Glomerular endothelial cell (primary cell): Measurements from ENCODE around the gene STX8. TPM values are rescaled to one million over a fixed set of nuclear protein-coding genes. Genes with fewer than 3 reads are reported as not detected.

Source experiments
- total RNA-seq: library from RNA; depleted of rRNA; stranded (reverse); fragments of >200 nt; gene quantifications from 2 replicates; pipeline ENCODE4 v1.2.3, GENCODE V29; 2015

Gene STX8
- total RNA-seq, 1 donor from 2014 or later: 81.6 TPM

Other genes starting within 250 kb of the STX8 start
- gene CFAP52, start 822 bp upstream of the STX8 start, total RNA-seq: not detected in 2 replicates
- gene USP43, start 69.7 kb upstream of the STX8 start, total RNA-seq: 0.35 and 1.6 TPM in 2 replicates
- gene DHRS7C, start 215.8 kb upstream of the STX8 start, total RNA-seq: not detected in 2 replicates
- not detected in 2 replicates for gene GSG1L2, start 246.3 kb upstream of the STX8 start, total RNA-seq